SK-N-SH (cell line): ENCODE results near the gene TTC28. TPM values are rescaled to one million over a fixed set of nuclear protein-coding genes. Genes with fewer than 3 reads are reported as not detected.

Source experiments
- CTCF ChIA-PET: fragments of 300-600, 350-600 bp; formaldehyde crosslinking; extraction: SDS; loops from one replicate; lab custom pipeline; 2021; lab: Yijun Ruan, JAX
- POLR2A ChIA-PET: fragments of 350-600 bp; sonication (Branson Sonifier 250); formaldehyde crosslinking; extraction: SDS; loops from one replicate; lab custom pipeline; 2020; ENCODE audit warnings: antibody characterized with exemption, inconsistent platforms; lab: Yijun Ruan, JAX
- DNase-seq: peaks from one replicate; pipeline ENCODE4 v3.0.0; 2012
- H2AFZ ChIP-seq: fragments of 200-600 bp; sonication (generic); 2 replicates; pipeline ENCODE4 v1.8.1; 2016; ENCODE audit warnings: antibody characterized with exemption, mild to moderate bottlenecking, low read depth
- H3F3A ChIP-seq: fragments of 200-600 bp; sonication (generic); replicated peaks from 2 replicates; pipeline ENCODE3; 2016; ENCODE audit warnings: antibody characterized with exemption, mild to moderate bottlenecking; ENCODE audit not compliant: insufficient read depth
- H3K27ac ChIP-seq, 2 experiments: fragments of 200-500 bp in 1 of 2; fragments of 200-600 bp in 1 of 2; sonication (Bioruptor generic) in 1 of 2; sonication (generic), shearing (Covaris generic) in 1 of 2; 2 replicates each; pipeline versions ENCODE4 v1.5.1 to v1.6.1; 2014 to 2016; ENCODE audit warnings: low read depth in 2 of 2, inconsistent platforms in 1 of 2, low read length in 1 of 2, mild to moderate bottlenecking in 1 of 2, mixed read lengths in 1 of 2
- H3K27me3 ChIP-seq: fragments of 200-600 bp; sonication (generic), shearing (Covaris generic); 2 replicates; pipeline ENCODE4 v1.6.1; 2016; ENCODE audit warnings: mixed run types; ENCODE audit not compliant: insufficient read depth
- H3K36me3 ChIP-seq, 2 experiments: fragments of 200-500 bp in 1 of 2; fragments of 200-600 bp in 1 of 2; sonication (Bioruptor generic) in 1 of 2; sonication (generic) in 1 of 2; replicated peaks in 1 of 2; 2 replicates each; pipeline versions ENCODE3 to v1.5.1; 2014 to 2016; ENCODE audit warnings: low read length in 1 of 2, mild to moderate bottlenecking in 1 of 2; ENCODE audit not compliant: insufficient read depth in 2 of 2, control insufficient read depth in 1 of 2
- H3K4me1 ChIP-seq, 2 experiments: fragments of 200-500 bp in 1 of 2; fragments of 200-600 bp in 1 of 2; sonication (Bioruptor generic) in 1 of 2; sonication (generic), shearing (Covaris generic) in 1 of 2; 2 replicates each; pipeline versions ENCODE4 v1.5.1 to v1.6.1; 2014 to 2016; ENCODE audit warnings: low read depth in 1 of 2, low read length in 1 of 2, mixed run types in 1 of 2; ENCODE audit not compliant: insufficient read depth in 2 of 2, control insufficient read depth in 1 of 2
- H3K4me2 ChIP-seq: fragments of 200-600 bp; sonication (generic), shearing (Covaris generic); 2 replicates; pipeline ENCODE4 v1.6.1; 2017; ENCODE audit warnings: mixed run types
- H3K4me3 ChIP-seq, 2 experiments: fragments of 200-500 bp in 1 of 2; fragments of 200-600 bp in 1 of 2; sonication (Bioruptor generic) in 1 of 2; sonication (generic), shearing (Covaris generic) in 1 of 2; 2 replicates each; pipeline versions ENCODE4 v1.5.1 to v1.8.1; 2014 to 2016; ENCODE audit warnings: low read depth in 2 of 2, inconsistent platforms in 1 of 2, low read length in 1 of 2, mild to moderate bottlenecking in 1 of 2, mixed read lengths in 1 of 2, moderate library complexity in 1 of 2
- H3K79me2 ChIP-seq: fragments of 200-600 bp; sonication (generic); 2 replicates; pipeline ENCODE4 v1.8.1; 2017; ENCODE audit warnings: mild to moderate bottlenecking; ENCODE audit not compliant: insufficient read depth
- H3K9ac ChIP-seq: fragments of 200-600 bp; sonication (generic); 2 replicates; pipeline ENCODE4 v1.6.1; 2017; ENCODE audit warnings: mixed run types
- H3K9me2 ChIP-seq: fragments of 200-600 bp; sonication (generic); 2 replicates; pipeline ENCODE4 v1.6.1; 2017; ENCODE audit warnings: mixed run types
- H3K9me3 ChIP-seq: fragments of 200-600 bp; sonication (generic); 2 replicates; pipeline ENCODE4 v1.6.1; 2017; ENCODE audit warnings: mixed run types, mild to moderate bottlenecking, moderate library complexity
- H4K20me1 ChIP-seq: fragments of 200-600 bp; sonication (generic); 2 replicates; pipeline ENCODE4 v1.6.1; 2017; ENCODE audit warnings: mild to moderate bottlenecking, mixed run types; ENCODE audit not compliant: insufficient read depth
- CHD2 ChIP-seq: fragments of 150-350 bp; IDR thresholded peaks from 2 replicates; pipeline ENCODE4 v1.6.1; 2018; ENCODE audit warnings: low read length; ENCODE audit not compliant: partially characterized antibody
- ELF1 ChIP-seq: IDR thresholded peaks from 2 replicates; pipeline ENCODE4 v1.4.0; 2012
- EP300 ChIP-seq, 2 experiments: IDR thresholded peaks; 2 replicates each; pipeline versions ENCODE4 v1.4.0 to v1.6.1; 2012; ENCODE audit warnings: borderline replicate concordance in 1 of 2, low read depth in 1 of 2, low read length in 1 of 2
- EZH2phosphoT487 ChIP-seq: fragments of 200-600 bp; sonication (generic); IDR thresholded peaks from 2 replicates; pipeline ENCODE4 v1.6.1; 2017; ENCODE audit warnings: low read depth, mixed run types, mild to moderate bottlenecking, antibody characterized with exemption, moderate library complexity, borderline replicate concordance
- FOXJ3 ChIP-seq: sonication (generic); formaldehyde crosslinking; IDR thresholded peaks from 2 replicates; pipeline ENCODE4 v1.5.1; 2020; ENCODE audit warnings: mild to moderate bottlenecking, missing genetic modification reagents
- FOXM1 ChIP-seq: IDR thresholded peaks from 2 replicates; pipeline ENCODE4 v1.4.0; 2012; ENCODE audit warnings: low read depth, mild to moderate bottlenecking
- GABPA ChIP-seq: IDR thresholded peaks from 2 replicates; pipeline ENCODE4 v1.4.0; 2012; ENCODE audit warnings: low read depth, mild to moderate bottlenecking
- IRF3 ChIP-seq: fragments of 150-350 bp; IDR thresholded peaks from 2 replicates; pipeline ENCODE4 v1.6.1; 2016; ENCODE audit warnings: mild to moderate bottlenecking, low read depth, low read length
- MEF2A ChIP-seq: IDR thresholded peaks from 2 replicates; pipeline ENCODE4 v1.4.0; 2012; ENCODE audit warnings: low read depth, borderline replicate concordance
- MXI1 ChIP-seq: IDR thresholded peaks from 2 replicates; pipeline ENCODE4 v1.6.1; 2012; ENCODE audit warnings: mild to moderate bottlenecking, low read depth, low read length, improper control_type of control experiment
- NRF1 ChIP-seq: IDR thresholded peaks from 2 replicates; pipeline ENCODE4 v1.6.1; 2012; ENCODE audit warnings: low read depth, mild to moderate bottlenecking, low read length
- PBX3 ChIP-seq: IDR thresholded peaks from 2 replicates; pipeline ENCODE4; 2012
- POLR2AphosphoS5 ChIP-seq: IDR thresholded peaks from 2 replicates; pipeline ENCODE4 v1.6.1; 2012; ENCODE audit warnings: low read depth, low read length
- RAD21 ChIP-seq: IDR thresholded peaks from 2 replicates; pipeline ENCODE4 v1.6.1; 2012; ENCODE audit warnings: mild to moderate bottlenecking, low read length
- RFX5 ChIP-seq: IDR thresholded peaks from 2 replicates; pipeline ENCODE4 v1.6.1; 2012; ENCODE audit warnings: mild to moderate bottlenecking, improper control_type of control experiment, low read length
- RXRA ChIP-seq: IDR thresholded peaks from 2 replicates; pipeline ENCODE4 v1.4.0; 2012; ENCODE audit warnings: low read depth, mild to moderate bottlenecking, borderline replicate concordance
- TAF1 ChIP-seq: IDR thresholded peaks from 2 replicates; pipeline ENCODE4 v1.6.1; 2012; ENCODE audit warnings: low read depth, mild to moderate bottlenecking, low read length, moderate library complexity, borderline replicate concordance
- TCF12 ChIP-seq: IDR thresholded peaks from 2 replicates; pipeline ENCODE4 v1.4.0; 2012
- TEAD4 ChIP-seq: IDR thresholded peaks from 2 replicates; pipeline ENCODE4 v1.4.0; 2012; ENCODE audit warnings: mild to moderate bottlenecking, borderline replicate concordance; ENCODE audit not compliant: insufficient read depth
- USF2 ChIP-seq: fragments of 150-350 bp; IDR thresholded peaks from 2 replicates; pipeline ENCODE4 v1.6.1; 2017; ENCODE audit warnings: antibody characterized with exemption, low read length, low read depth, borderline replicate concordance
- YY1 ChIP-seq: IDR thresholded peaks from 2 replicates; pipeline ENCODE4 v1.4.0; 2012; ENCODE audit warnings: low read depth, mild to moderate bottlenecking
- ZBTB33 ChIP-seq: IDR thresholded peaks from 2 replicates; pipeline ENCODE4 v1.4.0; 2012; ENCODE audit warnings: low read depth, borderline replicate concordance
- WGBS: methylation state at CpG from one replicate; pipeline ENCODE4 v1.1.6; 2017; ENCODE audit warnings: low lambda C conversion rate; 5-methylcytosine and 5-hydroxymethylcytosine counted together
- polyA plus RNA-seq, 3 experiments: library from polyadenylated mRNA; depleted of rRNA; stranded (reverse); fragments of >200 nt; gene quantifications; 2 replicates each; pipeline ENCODE4 v1.2.3, GENCODE V29; 2012

The TTC28 gene
- polyA plus RNA-seq, 1 of the 3 experiments (the other 2 are of a cell fraction), result 5.9 TPM

GRCh38 chr22:28648792-28649191, 30.8 kb downstream of the TTC28 start:
- no peak for DNase-seq
- H3K36me3 ChIP-seq, result peaks cover 0 to 6% of the 10 kb centered on the region in 2 experiments
- H3K4me3 ChIP-seq, result no peak overlapping the region
- peaks cover 19% of the 10 kb centered on the region for H3K79me2 ChIP-seq
- H3K27me3 ChIP-seq, result no peaks in the 10 kb centered on the region
- CTCF ChIA-PET, result no interaction called here
- no peaks in the 10 kb centered on the region for H3F3A ChIP-seq
- H4K20me1 ChIP-seq, result no peaks in the 10 kb centered on the region
- no peaks in the 10 kb centered on the region for H3K9me3 ChIP-seq
- H3K4me1 ChIP-seq, result no peaks in the 10 kb centered on the region
- 97% methylated on average over 4 of the region's 4 CpGs for WGBS
- POLR2A ChIA-PET, result no interaction called here
- TF ChIP-seq ZBTB33 (no peak), RXRA (no peak), PBX3 (no peak), MEF2A (no peak), POLR2AphosphoS5 (no peak), NRF1 (no peak), IRF3 (no peak), EP300 (IDR thresholded peaks at IDR 0.05; ENCODE audit: borderline replicate concordance in 1 of 2, low read depth in 1 of 2, low read length in 1 of 2) (no peak), RFX5 (no peak), MXI1 (no peak), USF2 (no peak), CHD2 (no peak), YY1 (no peak)
- H3K4me2 ChIP-seq, result no peak overlapping the region
- H3K27ac ChIP-seq, result no peak overlapping the region
- H3K9me2 ChIP-seq, result no peaks in the 10 kb centered on the region
- no peak overlapping the region for H3K9ac ChIP-seq
- no peak overlapping the region for H2AFZ ChIP-seq

- no peak for DNase-seq
- Histone ChIP-seq H3K36me3 (no peaks in the 10 kb centered on the region), H3K9me3 (no peaks in the 10 kb centered on the region), H2AFZ (no peak overlapping the region), H3K27me3 (no peaks in the 10 kb centered on the region), H3K79me2 (peaks cover 19% of the 10 kb centered on the region), H3K4me1 (peaks cover 0 to 2% of the 10 kb centered on the region in 2 experiments; a peak in 1 of 4 replicates), H3K4me3 (no peak overlapping the region), H3K9me2 (no peaks in the 10 kb centered on the region), H3K4me2 (no peak overlapping the region), H4K20me1 (no peaks in the 10 kb centered on the region), H3F3A (no peaks in the 10 kb centered on the region), H3K9ac (no peak overlapping the region), H3K27ac (no peak overlapping the region)
- POLR2A ChIA-PET, result no interaction called here
- CTCF ChIA-PET, result no interaction called here
- WGBS, result 100% methylated on average over 3 of the region's 3 CpGs
- TF ChIP-seq MXI1 (no peak), RAD21 (no peak), TCF12 (no peak), ELF1 (no peak), TAF1 (no peak), TEAD4 (no peak), FOXJ3 (CRISPR knock-in tag) (no peak), FOXM1 (no peak), EZH2phosphoT487 (no peak), ZBTB33 (no peak), GABPA (no peak)
Measured at GRCh38 chr22:28647216-28647615, 32.4 kb downstream of the TTC28 start.
